H9 (cell line): ENCODE measurements around the gene ZAP70. TPM values are rescaled to one million over a fixed set of nuclear protein-coding genes. Genes with fewer than 3 reads are reported as not detected.
A peak's percentile ranks its signal among the peaks of the same experiment; 100 is the strongest.

Experiments used
- DNase-seq: peaks from one replicate; pipeline ENCODE4 v3.0.0-alpha.2; 2017
- H2AFZ ChIP-seq: one replicate; pipeline ENCODE4 v1.6.1; 2013; ENCODE audit warnings: mild to moderate bottlenecking, low read length, control low read depth, moderate library complexity
- H2AK5ac ChIP-seq: 2 replicates; pipeline ENCODE4 v1.6.1; 2013; ENCODE audit warnings: low read length, control low read depth, mixed read lengths; ENCODE audit not compliant: insufficient read length
- H2BK120ac ChIP-seq: one replicate; pipeline ENCODE4 v1.6.1; 2013; ENCODE audit warnings: low read depth, mild to moderate bottlenecking, low read length, control low read depth, inconsistent platforms; ENCODE audit not compliant: poor library complexity, severe bottlenecking
- H2BK12ac ChIP-seq: 2 replicates; pipeline ENCODE4 v1.6.1; 2013; ENCODE audit warnings: low read length, control low read depth, mixed read lengths, low read depth; ENCODE audit not compliant: insufficient read length
- H2BK15ac ChIP-seq: 2 replicates; pipeline ENCODE4 v1.6.1; 2013; ENCODE audit warnings: low read depth, low read length, control low read depth
- H2BK20ac ChIP-seq: one replicate; pipeline ENCODE4 v1.6.1; 2013; ENCODE audit warnings: low read depth, mild to moderate bottlenecking, low read length, control low read depth, inconsistent platforms; ENCODE audit not compliant: poor library complexity, severe bottlenecking
- H2BK5ac ChIP-seq: 2 replicates; pipeline ENCODE4 v1.6.1; 2013; ENCODE audit warnings: low read length, control low read depth, mixed read lengths; ENCODE audit not compliant: insufficient read length
- H3K14ac ChIP-seq: 2 replicates; pipeline ENCODE4 v1.6.1; 2013; ENCODE audit warnings: low read length, control low read depth; ENCODE audit not compliant: insufficient read depth
- H3K18ac ChIP-seq: 2 replicates; pipeline ENCODE4 v1.6.1; 2013; ENCODE audit warnings: low read depth, mild to moderate bottlenecking, mixed read lengths, low read length, control low read depth; ENCODE audit not compliant: insufficient read length
- H3K23ac ChIP-seq: 2 replicates; pipeline ENCODE4 v1.6.1; 2013; ENCODE audit warnings: low read length, control low read depth, mixed read lengths, low read depth; ENCODE audit not compliant: insufficient read length
- H3K23me2 ChIP-seq: 2 replicates; pipeline ENCODE4 v1.6.1; 2013; ENCODE audit warnings: low read depth, mild to moderate bottlenecking, mixed read lengths, low read length, control low read depth; ENCODE audit not compliant: insufficient read length, poor library complexity, severe bottlenecking
- H3K27ac ChIP-seq: 2 replicates; pipeline ENCODE4 v1.5.1; 2013; ENCODE audit warnings: low read length, control low read depth, mixed read lengths, low read depth; ENCODE audit not compliant: insufficient read length
- H3K27me3 ChIP-seq: 2 replicates; pipeline ENCODE4 v1.6.1; 2013; ENCODE audit warnings: low read length, control low read depth, inconsistent platforms; ENCODE audit not compliant: insufficient read depth
- H3K4ac ChIP-seq: 2 replicates; pipeline ENCODE4 v1.6.1; 2013; ENCODE audit warnings: low read depth, mild to moderate bottlenecking, control low read depth, inconsistent platforms, low read length, moderate library complexity
- H3K4me1 ChIP-seq: 2 replicates; pipeline ENCODE4 v1.6.1; 2013; ENCODE audit warnings: low read length, control low read depth, inconsistent platforms; ENCODE audit not compliant: insufficient read depth
- H3K4me2 ChIP-seq: 2 replicates; pipeline ENCODE4 v1.6.1; 2013; ENCODE audit warnings: low read length, control low read depth, mixed read lengths; ENCODE audit not compliant: insufficient read length, insufficient read depth
- H3K56ac ChIP-seq: 2 replicates; pipeline ENCODE4 v1.6.1; 2013; ENCODE audit warnings: low read depth, mild to moderate bottlenecking, mixed read lengths, low read length, control low read depth; ENCODE audit not compliant: insufficient read length
- H3K79me1 ChIP-seq: 2 replicates; pipeline ENCODE4 v1.6.1; 2013; ENCODE audit warnings: low read depth, mild to moderate bottlenecking, moderate library complexity, low read length, control low read depth, inconsistent platforms; ENCODE audit not compliant: insufficient read depth, poor library complexity, severe bottlenecking
- H3K79me2 ChIP-seq: 2 replicates; pipeline ENCODE4 v1.6.1; 2013; ENCODE audit warnings: low read length, control low read depth, inconsistent platforms; ENCODE audit not compliant: insufficient read depth
- H3K9ac ChIP-seq: 2 replicates; pipeline ENCODE4 v1.6.1; 2013; ENCODE audit warnings: low read length, control low read depth, mixed read lengths; ENCODE audit not compliant: insufficient read length; ENCODE audit errors: extremely low read depth
- H3K9me3 ChIP-seq: one replicate; pipeline ENCODE4 v1.6.1; 2013; ENCODE audit warnings: low read depth, low read length, inconsistent platforms; ENCODE audit not compliant: control insufficient read depth
- H3T11ph ChIP-seq: one replicate; pipeline ENCODE4 v1.6.1; 2013; ENCODE audit warnings: mild to moderate bottlenecking, low read length, control low read depth, inconsistent platforms
- H4K20me1 ChIP-seq: one replicate; pipeline ENCODE4 v1.6.1; 2013; ENCODE audit not compliant: control insufficient read depth, insufficient read length, insufficient read depth
- H4K5ac ChIP-seq: 2 replicates; pipeline ENCODE4 v1.6.1; 2013; ENCODE audit warnings: low read depth, mild to moderate bottlenecking, mixed read lengths, low read length, control low read depth; ENCODE audit not compliant: insufficient read length
- H4K8ac ChIP-seq: replicated peaks from 2 replicates; pipeline ENCODE4 v1.6.1; 2013; ENCODE audit warnings: low read length, control low read depth, mixed read lengths, low read depth; ENCODE audit not compliant: insufficient read length
- H4K91ac ChIP-seq: 2 replicates; pipeline ENCODE4 v1.6.1; 2013; ENCODE audit warnings: low read depth, mild to moderate bottlenecking, moderate library complexity, mixed read lengths, low read length, control low read depth; ENCODE audit not compliant: insufficient read length
- H3K27ac Mint-ChIP-seq, 3 experiments: 2 replicates in 2 of 3; 3 replicates in 1 of 3; pipeline ENCODE4 v1.8.0; 2020 to 2021; ENCODE audit warnings: mixed read lengths in 3 of 3, mild to moderate bottlenecking in 1 of 3, moderate library complexity in 1 of 3
- H3K27me3 Mint-ChIP-seq: 2 replicates; pipeline ENCODE4 v1.8.0; 2021; ENCODE audit warnings: low read depth, mild to moderate bottlenecking, moderate library complexity, mixed read lengths
- H3K36me3 Mint-ChIP-seq, 3 experiments: 2 replicates in 2 of 3; 3 replicates in 1 of 3; pipeline ENCODE4 v1.8.0; 2020 to 2021; ENCODE audit warnings: low read depth in 3 of 3, mixed read lengths in 3 of 3; ENCODE audit not compliant: insufficient read depth in 1 of 3
- H3K4me1 Mint-ChIP-seq, 2 experiments: 2 replicates each; pipeline ENCODE4 v1.8.0; 2020; ENCODE audit warnings: mixed read lengths in 2 of 2
- H3K4me3 Mint-ChIP-seq, 2 experiments: 2 replicates in 1 of 2; 3 replicates in 1 of 2; pipeline ENCODE4 v1.8.0; 2020 to 2021; ENCODE audit warnings: mild to moderate bottlenecking in 2 of 2, mixed read lengths in 2 of 2, moderate library complexity in 1 of 2
- H3K9me3 Mint-ChIP-seq, 2 experiments: 2 replicates in 1 of 2; 3 replicates in 1 of 2; pipeline ENCODE4 v1.8.0; 2020; ENCODE audit warnings: mild to moderate bottlenecking in 2 of 2, mixed read lengths in 2 of 2, moderate library complexity in 1 of 2
- CTCF ChIP-seq: fragments of 200-600 bp; sonication (generic); conservative IDR thresholded peaks from 3 replicates; pipeline ENCODE4 v1.8.0; 2021; ENCODE audit warnings: antibody characterized with exemption, mild to moderate bottlenecking
- WGBS: extraction: QIAGEN DNeasy Blood & Tissue Kit; methylation state at CpG from one replicate; pipeline ENCODE4 v1.1.7; 2013; ENCODE audit warnings: missing lambda C conversion rate, low lambda C conversion rate, mixed read lengths; ENCODE audit not compliant: insufficient read length; ENCODE audit errors: extremely low coverage; 5-methylcytosine and 5-hydroxymethylcytosine counted together
- total RNA-seq: library from RNA; stranded (reverse); gene quantifications from 2 replicates; pipeline ENCODE4 v1.2.1, GENCODE V29; 2021

ZAP70 gene
- total RNA-seq, 1 experiment from 2014 or later: 0.24 TPM

GRCh38 chr2:97701851-97702465 lies 11.4 kb upstream of the ZAP70 start:
- peak overlapping the region in 1 of 3 experiments; percentile 88; a peak in 3 of 7 replicates for H3K27ac Mint-ChIP-seq
- TF ChIP-seq CTCF: no peak

More at GRCh38 chr2:97701851-97702465, 11.4 kb upstream of the ZAP70 start:
- Histone ChIP-seq H2BK12ac (no peak overlapping the region), H3K4me2 (no peak overlapping the region), H3K79me2 (no peaks in the 10 kb centered on the region), H2BK15ac (no peak overlapping the region), H3K23me2 (no peaks in the 10 kb centered on the region), H3K4me1 (no peaks in the 10 kb centered on the region), H3K27me3 (no peaks in the 10 kb centered on the region), H3K9ac (no peak overlapping the region), H2AFZ (no peak overlapping the region), H2BK20ac (no peak overlapping the region), H4K8ac (no peak overlapping the region), H3K27ac (no peak overlapping the region), H3K14ac (no peak overlapping the region), H3K56ac (no peak overlapping the region), H4K20me1 (no peaks in the 10 kb centered on the region), H2BK120ac (no peak overlapping the region), H3K9me3 (no peaks in the 10 kb centered on the region), H4K5ac (no peak overlapping the region), H3K18ac (no peak overlapping the region), H2BK5ac (no peak overlapping the region), H3T11ph (no peak overlapping the region), H3K23ac (no peak overlapping the region), H3K4ac (no peak overlapping the region), H4K91ac (no peak overlapping the region), H2AK5ac (no peak overlapping the region), H3K79me1 (no peaks in the 10 kb centered on the region)
- Mint-ChIP-seq H3K9me3 (no peaks in the 10 kb centered on the region; a peak in 2 of 5 replicates), H3K36me3 (no peaks in the 10 kb centered on the region), H3K4me3 (no peak overlapping the region), H3K4me1 (peaks cover 6 to 11% of the 10 kb centered on the region in 2 experiments), H3K27me3 (peaks cover 6% of the 10 kb centered on the region)
- no CpG with 5 or more reads among the region's 6 CpGs for WGBS
- DNase-seq: peak; percentile 17
